ENCODE results near the gene ZBTB21.

- no peak for TF ChIP-seq CTCF (conservative IDR thresholded peaks at IDR 0.05; ENCODE audit: low read depth in 2 of 2)
- TF ChIP-seq EZH2 (IDR thresholded peaks at IDR 0.05; ENCODE audit: low read depth, unreplicated experiment), result no peak
- TF ChIP-seq POLR2AphosphoS5 (IDR thresholded peaks at IDR 0.05; ENCODE audit: low read depth), result no peak
- TF ChIP-seq CREB1 (CRISPR knock-in tag; IDR thresholded peaks at IDR 0.05; ENCODE audit: low read depth), result no peak
- TF ChIP-seq EZH2phosphoT487 (IDR thresholded peaks at IDR 0.05; ENCODE audit: unreplicated experiment), result no peak
- no peak for TF ChIP-seq ETS1 (IDR thresholded peaks at IDR 0.05)
- no peak for TF ChIP-seq JUNB (IDR thresholded peaks at IDR 0.05; ENCODE audit: unreplicated experiment)
These were observed 28.8 kb upstream of the ZBTB21 start for GRCh38 chr21:42038826-42039425.
